Hippocampal formation (tissue), 2 donors: ENCODE results near the gene KLK7.
A peak's percentile ranks its signal among the peaks of the same experiment; 100 is the strongest.
"Not testable (repeated sequence)": the region's sequence is repeated elsewhere in the genome, so short reads cannot be mapped to it uniquely, and the experiment has no call there.

ENCODE experiments used
- DNase-seq, 2 donors: peaks; one replicate each; lab custom pipeline; 2025; lab: John Stamatoyannopoulos, UW

The KLK7 gene

DNA sequence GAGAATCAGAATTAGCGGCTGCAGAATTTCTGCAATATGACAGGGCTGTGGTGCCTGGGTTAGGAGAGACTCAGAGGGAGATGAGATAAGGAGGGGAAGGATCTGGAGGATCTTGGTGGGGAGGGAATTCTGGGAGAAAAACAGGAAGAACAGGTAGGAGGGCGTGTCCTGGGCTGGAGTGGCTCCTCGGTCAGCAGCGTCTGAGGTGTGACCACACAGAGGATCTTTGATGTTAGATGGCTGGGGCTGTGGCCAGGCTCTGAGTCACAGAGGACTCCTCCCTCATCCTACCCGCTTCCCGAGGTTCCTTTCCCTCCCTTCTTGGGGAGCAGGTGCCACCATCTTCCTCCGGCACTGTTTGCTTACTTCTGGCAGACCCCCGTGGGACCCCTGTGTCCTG lies 8.0 kb downstream of the KLK7 start:
- DNase-seq = no peak

DNA sequence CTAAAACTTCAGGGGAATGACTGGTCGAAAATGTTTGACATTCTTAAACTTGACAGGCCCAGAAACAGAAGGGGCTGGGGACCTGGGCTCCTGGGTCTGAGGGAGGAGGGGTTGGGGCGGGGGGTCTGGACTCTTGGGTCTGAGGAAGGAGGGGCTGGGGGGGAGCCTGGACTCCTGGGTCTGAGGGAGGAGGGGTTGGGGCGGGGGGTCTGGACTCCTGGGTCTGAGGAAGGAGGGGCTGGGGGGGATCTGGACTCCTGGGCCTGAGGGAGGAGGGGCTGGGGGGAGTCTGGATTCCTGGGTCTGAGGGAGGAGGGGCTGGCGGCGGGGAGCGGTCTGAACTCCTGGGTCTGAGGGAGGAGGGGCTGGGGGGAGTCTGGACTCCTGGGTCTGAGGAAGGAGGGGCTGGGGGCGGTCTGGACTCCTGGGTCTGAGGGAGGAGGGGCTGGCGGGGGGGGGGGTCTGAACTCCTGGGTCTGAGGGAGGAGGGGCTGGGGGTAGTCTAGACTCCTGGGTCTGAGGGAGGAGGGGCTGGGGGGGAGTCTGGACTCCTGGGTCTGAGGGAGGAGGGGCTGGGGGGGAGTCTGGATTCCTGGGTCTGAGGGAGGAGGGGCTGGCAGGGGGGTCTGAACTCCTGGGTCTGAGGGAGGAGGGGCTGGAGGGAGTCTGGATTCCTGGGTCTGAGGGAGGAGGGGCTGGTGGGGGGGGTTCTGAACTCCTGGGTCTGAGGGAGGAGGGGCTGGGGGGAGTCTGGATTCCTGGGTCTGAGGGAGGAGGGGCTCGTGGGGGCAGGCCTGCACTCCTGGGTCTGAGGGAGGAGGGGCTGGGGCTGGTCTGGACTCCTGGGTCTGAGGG lies 8.8 kb downstream of the KLK7 start:
- no peak for DNase-seq

DNA sequence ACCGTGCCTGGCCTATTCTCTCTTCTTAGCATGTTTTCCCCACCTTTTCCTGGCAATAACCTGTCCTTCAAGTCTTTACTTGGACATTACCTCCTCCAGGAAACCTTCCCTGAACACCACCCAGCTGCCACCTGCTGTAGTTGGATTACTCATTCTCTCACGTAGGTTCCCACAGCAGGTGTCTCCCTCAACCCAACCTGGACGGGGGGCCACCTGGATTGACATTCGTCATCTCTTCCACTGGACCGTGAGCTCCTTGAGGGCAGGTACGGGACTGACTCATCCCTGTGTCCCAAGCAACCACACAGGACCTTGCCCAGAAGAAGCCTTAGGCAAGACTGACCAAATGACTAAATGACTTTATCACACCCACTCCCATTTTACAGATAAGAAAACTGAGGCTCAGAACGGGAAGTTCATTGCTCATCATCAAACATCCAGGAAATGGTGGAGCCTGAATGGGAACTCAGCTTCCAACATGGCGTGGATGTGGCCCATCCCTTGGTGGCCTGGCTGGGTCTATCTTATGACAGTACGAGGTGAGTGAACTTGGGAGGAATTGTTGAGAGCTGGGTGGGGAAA lies 10.8 kb downstream of the KLK7 start:
- DNase-seq = no peak

DNA sequence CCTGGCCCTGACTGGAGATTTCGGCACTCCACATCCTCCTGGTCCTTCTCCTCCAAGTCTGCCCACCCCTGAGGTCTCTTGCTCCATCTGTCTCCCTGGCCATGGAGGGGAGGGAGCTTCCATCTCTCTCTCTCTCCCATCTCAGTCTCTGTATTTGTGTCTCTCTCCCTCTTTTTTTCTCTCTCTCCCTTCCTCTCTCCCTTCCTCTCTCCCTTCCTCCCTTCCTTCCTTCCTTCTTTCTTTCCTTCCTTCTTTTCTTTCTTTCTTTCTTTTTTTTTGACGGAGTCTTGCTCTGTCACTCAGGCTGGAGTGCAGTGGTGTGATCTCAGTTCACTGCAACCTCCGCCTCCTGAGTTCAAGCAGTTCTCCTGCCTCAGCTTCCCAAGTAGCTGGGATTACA lies 13.9 kb downstream of the KLK7 start:
- DNase-seq = not testable (repeated sequence)

DNA sequence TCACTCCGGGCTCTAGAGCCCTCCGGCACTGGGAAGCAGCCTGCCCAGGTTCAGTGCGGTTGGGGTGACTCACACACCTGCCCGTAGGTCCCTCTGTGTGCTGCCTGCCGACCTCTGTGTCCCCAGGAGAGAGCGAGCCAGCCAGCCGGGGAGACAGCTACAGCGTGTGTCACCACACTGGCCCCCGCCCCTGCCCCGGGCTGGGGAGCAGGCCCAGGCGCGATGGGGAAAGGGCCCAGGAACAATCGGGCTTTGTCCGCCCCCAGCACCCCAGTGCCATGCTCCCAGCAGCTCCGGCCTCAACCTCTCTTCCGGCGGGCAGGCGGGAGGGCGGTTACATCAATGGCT lies 14.3 kb downstream of the KLK7 start, which contains the start of gene KLK6:
Gene KLK6, minus strand, starts transcription at position 179 of the 348 bp plus-strand sequence. CDS start 1,487 bp downstream, outside the sequence.
- DNase-seq = peak; percentile 87 to 91

DNA sequence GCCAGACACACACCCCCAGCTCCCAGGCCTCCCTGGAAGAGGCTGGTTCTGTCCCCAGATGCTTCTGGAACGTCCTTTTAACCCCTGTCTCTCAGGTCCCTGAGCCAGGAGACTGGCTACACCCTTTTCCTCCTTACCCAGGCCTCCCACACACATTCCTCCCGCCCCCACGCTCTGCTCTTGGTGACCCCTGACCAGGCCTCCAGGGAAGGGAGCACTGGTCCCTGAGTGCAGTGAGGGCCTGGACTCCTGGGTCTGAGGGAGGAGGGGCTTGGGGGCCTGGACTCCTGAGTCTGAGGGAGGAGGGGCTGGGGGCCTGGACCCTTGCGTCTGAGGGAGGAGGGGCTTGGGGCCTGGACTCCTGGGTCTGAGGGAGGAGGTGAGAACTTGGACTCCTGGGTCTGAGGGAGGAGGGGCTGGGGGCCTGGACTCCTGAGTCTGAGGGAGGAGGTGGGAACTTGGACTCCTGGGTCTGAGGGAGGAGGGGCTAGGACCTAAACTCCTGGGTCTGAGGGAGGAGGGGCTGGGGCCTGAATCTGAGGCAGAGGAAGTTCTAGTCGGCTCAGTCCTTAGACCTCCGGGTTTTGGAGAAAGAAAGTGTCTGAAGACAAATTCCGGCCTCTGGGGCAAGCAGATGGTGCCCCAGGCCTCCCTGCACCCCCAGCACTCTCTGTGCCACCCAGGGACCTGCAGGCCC lies 14.9 kb downstream of the KLK7 start:
- DNase-seq = no peak

DNA sequence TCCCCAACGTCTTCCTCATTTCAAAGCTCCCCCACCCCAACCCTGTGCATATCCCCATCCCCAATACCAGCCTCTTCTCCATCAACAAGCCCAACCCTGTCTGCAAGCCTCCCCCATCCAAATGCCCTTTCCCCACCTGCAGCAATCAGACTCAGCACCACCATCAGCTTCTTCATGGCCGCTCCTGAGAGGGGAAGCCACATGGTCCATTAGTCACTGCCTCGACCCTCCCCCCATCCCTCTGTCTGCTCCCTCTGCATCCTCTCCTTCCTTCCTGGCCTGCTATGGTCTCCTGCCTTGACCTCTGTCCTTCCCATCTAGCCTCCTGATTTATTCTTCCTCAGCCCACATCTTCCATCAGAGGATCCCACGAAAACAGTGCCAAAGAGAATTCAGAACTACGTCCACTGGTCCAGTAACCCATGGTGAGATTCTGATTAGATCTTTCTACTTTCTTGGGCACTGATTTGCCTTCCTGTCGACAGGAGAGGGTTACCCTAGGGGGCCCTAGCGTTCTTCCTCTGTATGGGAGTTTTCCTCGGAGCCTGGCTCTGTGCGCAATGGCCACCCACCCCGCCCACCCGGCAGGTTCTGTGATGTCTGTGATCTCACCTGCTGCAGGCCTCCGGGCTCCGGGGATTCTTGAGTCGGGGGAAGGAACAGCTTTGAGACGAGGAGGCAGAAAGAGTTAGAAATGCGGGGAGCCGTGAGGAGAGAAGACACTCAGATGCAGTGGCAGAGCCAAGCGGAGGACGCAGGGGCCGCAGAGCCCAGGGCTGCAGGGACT lies 15.6 kb downstream of the KLK7 start:
- peak in 1 of 2 donors; percentile 27 for DNase-seq

DNA sequence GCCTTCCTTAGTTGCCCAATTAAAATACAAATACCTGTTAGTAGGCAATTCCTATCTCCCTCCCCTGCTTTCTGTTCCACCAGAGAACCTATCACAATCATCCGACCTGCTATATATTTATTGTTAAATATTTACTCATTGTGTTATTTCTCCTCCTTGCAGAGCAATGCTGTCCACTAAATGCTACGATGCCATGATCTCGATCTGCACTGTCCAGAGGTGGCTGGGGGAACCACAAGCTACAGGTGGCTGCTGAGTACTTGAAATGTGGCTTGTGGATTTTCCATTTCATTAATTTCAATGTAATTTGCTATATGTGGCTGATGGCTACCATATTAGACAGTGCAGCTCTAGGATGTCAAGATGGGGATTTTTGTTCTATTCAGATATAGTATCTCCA lies 19.5 kb downstream of the KLK7 start:
- no peak for DNase-seq

DNA sequence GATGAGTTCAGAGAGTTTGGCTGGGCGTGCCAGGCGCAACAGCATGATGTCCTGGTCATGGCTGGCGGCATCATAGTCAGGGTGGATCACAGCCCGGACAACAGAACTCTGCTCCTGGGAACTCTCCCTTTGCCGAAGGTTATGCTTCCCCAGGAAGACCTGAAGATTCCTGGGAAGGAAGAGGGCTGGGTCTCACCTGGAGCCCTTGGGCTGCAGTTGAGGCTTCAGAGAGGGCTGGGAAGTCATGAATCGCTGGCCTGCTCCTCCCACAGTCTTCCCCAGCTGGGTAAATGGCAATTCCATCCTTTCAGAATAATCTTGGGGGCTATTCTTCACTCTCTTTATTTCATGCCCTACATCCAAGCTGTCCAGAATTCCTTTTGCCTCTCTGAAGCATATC lies 20.3 kb downstream of the KLK7 start:
- no peak for DNase-seq

DNA sequence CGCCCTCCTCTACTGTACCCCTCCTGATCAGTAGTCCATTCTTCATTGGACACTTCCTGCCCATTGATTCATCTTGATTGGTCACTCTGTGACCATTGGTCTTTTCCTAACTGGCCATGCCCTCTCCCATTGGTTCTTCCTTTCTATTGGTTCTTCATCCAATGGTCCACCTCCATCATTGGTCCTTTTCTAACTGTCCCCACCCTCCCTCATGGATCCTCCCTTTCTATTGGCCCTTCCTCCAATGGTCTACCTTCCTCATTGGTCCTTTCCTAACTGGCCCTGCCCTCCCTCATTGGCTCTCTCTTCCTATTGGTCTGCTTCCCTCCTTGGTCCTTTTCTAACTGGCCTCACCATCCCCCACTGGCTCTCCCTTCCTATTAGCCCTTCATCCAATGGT lies 21.5 kb downstream of the KLK7 start:
- DNase-seq = no peak

DNA sequence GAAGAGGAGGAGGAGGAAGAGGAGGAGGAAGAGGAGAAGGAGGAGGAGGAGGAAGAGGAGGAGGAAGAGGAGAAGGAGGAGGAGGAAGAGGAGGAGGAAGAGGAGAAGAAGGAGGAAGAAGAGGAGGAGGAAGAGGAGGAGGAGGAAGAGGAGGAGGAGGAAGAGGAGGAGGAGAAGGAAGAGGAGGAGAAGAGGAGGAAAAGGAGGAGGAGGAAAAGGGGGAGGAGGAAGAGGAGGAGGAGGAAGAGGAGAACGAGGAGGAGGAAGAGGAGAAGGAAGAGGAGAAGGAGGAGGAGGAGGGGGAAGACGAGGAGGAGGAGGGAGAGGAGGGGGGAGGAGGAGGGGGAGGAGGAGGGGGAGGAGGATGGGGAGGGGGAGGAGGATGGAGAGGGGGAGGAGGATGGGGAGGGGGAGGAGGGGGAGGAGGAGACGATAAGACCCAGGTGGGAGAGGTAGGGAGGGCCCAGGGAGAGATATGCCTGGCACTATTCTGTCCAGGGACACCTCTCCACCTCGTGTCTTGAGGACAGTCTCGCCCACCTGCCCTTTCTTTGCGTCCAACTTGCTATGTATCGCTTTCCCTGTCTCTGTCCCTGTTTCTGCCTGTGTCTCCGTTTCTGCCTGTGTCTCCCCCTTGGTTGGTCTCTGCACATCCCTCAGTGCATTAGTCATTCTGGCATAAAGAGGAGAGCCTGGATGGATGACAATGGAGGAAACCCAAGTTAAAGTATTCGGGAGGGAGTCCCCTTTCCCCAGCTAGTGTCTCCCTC lies 23.8 kb downstream of the KLK7 start:
- no peak for DNase-seq

DNA sequence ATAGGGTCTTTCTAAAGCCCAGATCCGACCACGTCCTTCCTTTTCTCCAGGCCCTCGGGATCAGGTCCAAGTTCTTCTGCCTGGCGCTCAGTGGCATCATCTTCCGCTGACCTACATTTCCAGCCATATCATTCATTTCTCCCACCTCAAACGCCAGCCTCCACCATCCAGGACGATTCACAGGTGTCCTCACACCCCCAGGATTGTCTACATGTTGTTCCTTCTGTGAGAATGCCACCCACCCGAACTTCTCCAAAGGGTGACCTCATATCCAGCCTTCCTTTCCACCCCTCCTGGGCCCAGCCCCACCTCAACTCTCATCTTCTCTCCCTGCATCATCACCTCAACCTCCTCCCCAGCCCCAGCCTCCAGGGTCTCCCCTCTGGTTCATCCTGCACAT lies 26.1 kb downstream of the KLK7 start:
- no peak for DNase-seq

DNA sequence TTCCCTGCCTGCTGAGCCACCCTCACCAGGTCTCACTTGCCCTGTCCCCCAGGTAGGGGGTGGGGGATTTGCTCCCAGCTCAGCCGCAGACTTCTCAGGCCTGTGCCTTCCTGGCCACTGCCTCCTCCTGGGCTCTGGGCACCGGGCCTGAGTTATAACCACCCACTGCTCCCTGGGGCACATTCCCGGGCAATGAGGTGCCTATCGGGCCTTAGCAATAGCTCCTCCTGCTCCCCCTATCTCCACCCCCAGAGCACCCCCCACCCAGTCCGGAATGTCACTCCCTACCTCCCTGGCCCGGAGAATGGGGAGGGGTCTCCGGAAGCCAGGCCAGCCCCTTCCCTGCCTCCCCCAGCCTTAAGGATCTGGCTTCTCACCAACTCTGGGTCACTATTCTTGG lies 30.8 kb downstream of the KLK7 start, which contains the start of gene KLK5:
Gene KLK5, minus strand, starts transcription at position 129 of the 400 bp plus-strand sequence. CDS start 381 bp downstream, outside the sequence.
- DNase-seq = no peak

DNA sequence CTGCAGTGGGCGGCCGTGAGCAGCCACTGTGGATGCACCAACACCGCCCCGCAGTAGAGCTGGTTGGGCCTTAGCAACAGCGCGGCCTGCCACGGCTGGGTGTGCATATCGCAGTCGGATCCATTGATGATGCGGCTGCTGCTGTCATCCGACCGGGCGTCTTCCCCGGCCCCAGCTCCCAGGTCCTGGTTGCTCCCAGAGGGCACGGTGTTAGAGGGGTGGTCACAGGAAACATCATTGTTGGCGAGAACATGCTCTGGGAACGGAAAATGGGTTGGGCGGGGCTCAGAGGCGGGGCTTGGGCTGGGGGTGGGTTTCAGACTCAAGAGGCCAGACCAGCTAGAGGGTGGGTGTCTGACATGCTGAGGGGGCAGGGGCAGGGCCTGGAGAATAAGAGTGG lies 33.9 kb downstream of the KLK7 start:
- no peak for DNase-seq

DNA sequence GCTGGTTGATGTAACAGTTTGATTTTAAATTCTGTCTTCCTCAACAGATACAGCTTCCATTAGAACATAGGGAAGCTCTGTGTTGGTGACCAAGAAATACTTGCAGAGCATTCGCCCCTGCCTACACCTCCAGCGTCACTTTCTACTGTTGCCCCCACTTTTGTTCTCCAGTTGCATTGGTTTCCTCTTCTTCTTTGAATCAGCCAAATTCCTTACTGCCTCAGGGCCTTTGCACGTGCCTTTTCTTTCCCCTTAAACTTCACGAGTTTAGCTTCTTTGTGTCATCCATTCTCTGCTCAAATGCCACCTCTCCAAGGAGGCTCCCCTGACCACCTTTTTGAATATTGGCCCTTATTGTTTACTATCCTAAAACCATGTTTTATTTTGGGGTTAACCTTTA lies 36.6 kb downstream of the KLK7 start:
- DNase-seq = no peak

DNA sequence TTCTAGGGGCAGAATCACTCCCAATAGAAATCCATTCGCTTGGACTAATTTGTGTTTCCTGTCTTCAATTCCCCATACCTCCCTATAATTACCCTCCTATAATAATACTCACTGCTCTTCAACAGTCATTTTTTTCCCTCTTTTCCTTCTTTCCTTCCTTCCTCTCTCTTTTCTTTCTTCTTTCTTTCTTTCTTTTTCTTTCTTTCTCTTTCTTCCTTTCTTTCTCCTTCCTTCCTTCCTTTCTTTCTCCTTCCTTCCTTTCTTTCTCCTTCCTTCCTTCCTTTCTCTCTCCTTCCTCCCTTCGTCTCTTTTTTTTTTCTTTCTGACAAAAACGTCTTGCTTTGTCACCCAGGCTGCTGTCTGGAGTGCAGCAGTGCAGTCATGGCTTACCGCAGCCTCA lies 38.9 kb downstream of the KLK7 start:
- no peak for DNase-seq

DNA sequence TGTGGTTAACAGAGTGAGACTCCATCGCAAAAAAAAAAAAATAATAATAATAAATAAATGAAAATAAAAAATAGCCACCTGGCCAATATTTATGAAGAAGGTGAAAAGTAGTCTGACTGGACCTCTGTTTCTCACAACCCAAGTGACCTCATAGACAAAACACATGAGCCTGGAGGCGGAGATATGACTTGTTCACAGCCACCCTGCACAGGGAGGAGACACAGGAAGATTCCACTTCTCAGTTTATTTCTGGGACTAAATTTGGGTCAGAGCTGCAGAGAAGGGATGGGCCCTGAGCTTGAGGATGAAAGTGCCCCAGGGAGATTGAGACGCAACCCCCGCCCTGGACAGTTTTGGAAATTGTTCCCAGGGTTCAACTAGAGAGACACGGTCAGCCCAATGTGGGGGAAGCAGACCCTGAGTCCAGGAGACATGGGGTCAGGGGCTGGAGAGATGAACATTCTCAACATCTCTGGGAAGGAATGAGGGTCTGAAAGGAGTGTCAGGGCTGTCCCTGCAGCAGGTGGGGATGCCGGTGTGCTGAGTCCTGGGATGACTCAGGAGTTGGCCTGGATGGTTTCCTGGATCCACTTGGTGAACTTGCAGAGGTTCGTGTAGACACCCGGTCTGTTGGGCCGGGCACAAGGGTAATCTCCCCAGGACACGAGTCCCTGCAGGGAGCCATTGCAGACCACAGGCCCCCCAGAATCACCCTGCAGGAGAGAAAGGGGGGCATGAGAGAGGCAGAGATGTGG lies 40.5 kb downstream of the KLK7 start:
- no peak for DNase-seq

DNA sequence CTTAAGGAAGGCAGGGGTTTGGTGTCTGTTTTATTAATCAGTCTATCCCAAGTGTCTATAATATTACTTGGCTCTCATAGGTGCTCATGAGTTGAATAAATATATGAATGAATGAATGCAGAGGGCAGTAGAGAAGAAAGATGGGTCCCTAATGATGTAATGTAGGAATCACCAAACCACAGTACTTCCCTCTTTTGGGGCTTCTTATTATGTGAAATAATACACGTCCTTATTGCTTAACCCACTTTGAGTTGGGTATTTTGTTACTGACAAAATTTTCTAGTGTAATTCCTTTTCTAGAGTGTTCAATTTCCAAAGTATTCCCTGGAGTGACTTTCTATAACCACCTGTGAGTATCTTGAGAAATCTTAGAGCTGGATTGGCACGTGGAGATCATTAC lies 44.1 kb downstream of the KLK7 start:
- no peak for DNase-seq

DNA sequence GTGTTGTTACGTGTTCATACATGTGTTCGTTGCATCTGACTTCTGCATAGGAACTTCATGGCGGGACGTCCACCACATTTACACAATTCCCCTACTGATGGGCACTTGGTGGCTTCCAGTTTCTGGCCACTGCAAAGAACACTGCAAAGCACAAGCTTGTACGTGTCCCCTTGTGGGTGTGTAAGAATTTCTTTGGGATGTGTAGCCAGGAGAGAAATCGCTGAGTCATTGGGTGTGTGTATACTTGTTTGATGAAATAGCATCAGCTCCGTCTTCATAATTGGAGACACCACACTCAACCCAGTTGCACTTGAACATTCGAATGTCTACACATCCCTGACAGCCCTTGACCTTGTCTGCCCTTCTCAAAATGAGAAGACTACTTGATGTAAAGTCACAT lies 50.1 kb downstream of the KLK7 start:
- no peak for DNase-seq

DNA sequence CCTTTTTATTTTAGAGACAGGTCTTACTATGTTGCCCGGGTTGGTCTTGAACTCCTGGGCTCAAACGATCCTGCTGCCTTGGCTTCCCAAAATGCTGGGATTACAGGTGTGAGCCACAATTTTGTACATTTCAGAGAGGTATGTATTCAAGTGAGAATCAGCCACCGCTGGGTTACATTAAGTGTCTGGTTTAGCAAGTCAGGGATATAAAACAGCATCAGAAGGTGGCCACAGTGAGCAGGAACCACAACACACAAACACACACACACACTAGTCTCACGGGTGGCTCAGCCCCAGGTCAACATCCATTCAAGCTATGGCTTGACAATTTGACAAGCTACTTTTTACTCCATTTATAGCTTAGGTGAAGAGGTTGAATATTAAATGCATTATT lies 51.0 kb downstream of the KLK7 start:
- no peak for DNase-seq
